HL-60 (cell line): Measurements from ENCODE around the gene CPLX1.

Experiments
- DNase-seq, 2 experiments: peaks; one replicate each; pipeline ENCODE4 v3.0.0-alpha.2; 2010 to 2020; ENCODE audit warnings: low read depth in 1 of 2, low spot score in 1 of 2
- H3K27ac ChIP-seq: fragments of 250-450 bp; sonication (Bioruptor Pico); replicated peaks from 2 replicates; pipeline ENCODE4 v1.5.1; 2020; ENCODE audit warnings: mild to moderate bottlenecking, moderate library complexity
- H3K27me3 ChIP-seq: fragments of 250-450 bp; sonication (Bioruptor Pico); 2 replicates; pipeline ENCODE4 v1.5.1; 2021; ENCODE audit warnings: mild to moderate bottlenecking, moderate library complexity; ENCODE audit not compliant: insufficient read depth, poor library complexity, severe bottlenecking
- H3K4me3 ChIP-seq: replicated peaks from 2 replicates; pipeline ENCODE4 v1.5.1; 2011; ENCODE audit warnings: mild to moderate bottlenecking, control low read depth, low read length; ENCODE audit not compliant: insufficient read depth
- GABPA ChIP-seq: IDR thresholded peaks from 2 replicates; pipeline ENCODE4 v1.6.1; 2012; ENCODE audit warnings: low read depth
- POLR2AphosphoS5 ChIP-seq: IDR thresholded peaks from 2 replicates; pipeline ENCODE4 v1.6.1; 2012; ENCODE audit warnings: low read depth
- SPI1 ChIP-seq: IDR thresholded peaks from 2 replicates; pipeline ENCODE4 v1.6.1; 2012; ENCODE audit warnings: low read depth, mild to moderate bottlenecking, borderline replicate concordance
- TF ChIP-seq, protein P1 (sequence below): IDR thresholded peaks from 2 replicates; pipeline ENCODE4 v1.6.1; 2012; ENCODE audit warnings: low read depth; ENCODE audit not compliant: insufficient replicate concordance
- TF ChIP-seq, protein P2 (sequence below): IDR thresholded peaks from one replicate; pipeline ENCODE4 v1.5.1; 2011; ENCODE audit warnings: low read length, control low read depth, inconsistent platforms; ENCODE audit not compliant: insufficient read depth

CPLX1 gene

DNA sequence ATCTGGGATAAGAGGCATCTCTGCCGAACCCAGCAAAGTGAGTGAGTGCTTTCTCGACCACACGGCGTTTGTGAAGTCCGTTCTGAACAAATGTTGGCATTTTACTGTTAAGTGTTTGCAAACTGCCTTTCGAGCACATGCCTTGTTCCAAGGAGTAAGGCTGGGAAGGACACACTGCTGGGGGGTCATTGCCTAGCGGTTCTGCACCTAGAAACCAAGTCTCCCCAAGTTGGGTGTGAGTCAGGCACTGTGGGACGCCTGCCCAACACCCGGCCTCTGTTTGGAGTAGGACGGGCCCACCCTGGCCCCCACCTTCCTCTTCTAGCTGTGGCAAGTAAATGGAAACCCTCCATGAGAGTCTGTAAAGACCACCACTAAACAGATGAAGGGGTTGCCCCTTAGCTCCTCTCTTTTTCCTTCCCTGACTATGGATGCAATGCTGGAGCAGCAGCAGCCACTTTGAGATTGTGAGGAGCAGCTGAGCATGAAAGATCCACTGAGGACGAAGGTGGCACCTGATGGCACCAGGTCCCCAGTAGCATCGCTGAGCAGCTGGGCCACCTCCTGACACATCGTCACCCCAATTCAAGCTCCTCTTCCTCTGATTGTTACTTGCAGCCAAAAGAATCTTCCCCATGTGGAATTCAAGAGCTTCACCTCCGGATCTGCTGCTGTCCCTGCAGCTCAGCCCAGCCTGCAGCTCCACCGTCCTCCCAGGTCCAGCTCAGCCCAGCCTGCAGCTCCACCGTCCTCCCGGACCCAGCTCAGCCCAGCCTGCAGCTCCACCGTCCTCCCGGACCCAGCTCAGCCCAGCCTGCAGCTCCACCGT, 6.3 kb downstream of the CPLX1 start:
- DNase-seq = no peak
- TF ChIP-seq GABPA = no peak
- TF ChIP-seq, protein P1, sequence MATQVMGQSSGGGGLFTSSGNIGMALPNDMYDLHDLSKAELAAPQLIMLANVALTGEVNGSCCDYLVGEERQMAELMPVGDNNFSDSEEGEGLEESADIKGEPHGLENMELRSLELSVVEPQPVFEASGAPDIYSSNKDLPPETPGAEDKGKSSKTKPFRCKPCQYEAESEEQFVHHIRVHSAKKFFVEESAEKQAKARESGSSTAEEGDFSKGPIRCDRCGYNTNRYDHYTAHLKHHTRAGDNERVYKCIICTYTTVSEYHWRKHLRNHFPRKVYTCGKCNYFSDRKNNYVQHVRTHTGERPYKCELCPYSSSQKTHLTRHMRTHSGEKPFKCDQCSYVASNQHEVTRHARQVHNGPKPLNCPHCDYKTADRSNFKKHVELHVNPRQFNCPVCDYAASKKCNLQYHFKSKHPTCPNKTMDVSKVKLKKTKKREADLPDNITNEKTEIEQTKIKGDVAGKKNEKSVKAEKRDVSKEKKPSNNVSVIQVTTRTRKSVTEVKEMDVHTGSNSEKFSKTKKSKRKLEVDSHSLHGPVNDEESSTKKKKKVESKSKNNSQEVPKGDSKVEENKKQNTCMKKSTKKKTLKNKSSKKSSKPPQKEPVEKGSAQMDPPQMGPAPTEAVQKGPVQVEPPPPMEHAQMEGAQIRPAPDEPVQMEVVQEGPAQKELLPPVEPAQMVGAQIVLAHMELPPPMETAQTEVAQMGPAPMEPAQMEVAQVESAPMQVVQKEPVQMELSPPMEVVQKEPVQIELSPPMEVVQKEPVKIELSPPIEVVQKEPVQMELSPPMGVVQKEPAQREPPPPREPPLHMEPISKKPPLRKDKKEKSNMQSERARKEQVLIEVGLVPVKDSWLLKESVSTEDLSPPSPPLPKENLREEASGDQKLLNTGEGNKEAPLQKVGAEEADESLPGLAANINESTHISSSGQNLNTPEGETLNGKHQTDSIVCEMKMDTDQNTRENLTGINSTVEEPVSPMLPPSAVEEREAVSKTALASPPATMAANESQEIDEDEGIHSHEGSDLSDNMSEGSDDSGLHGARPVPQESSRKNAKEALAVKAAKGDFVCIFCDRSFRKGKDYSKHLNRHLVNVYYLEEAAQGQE = no peak
- TF ChIP-seq, protein P2, sequence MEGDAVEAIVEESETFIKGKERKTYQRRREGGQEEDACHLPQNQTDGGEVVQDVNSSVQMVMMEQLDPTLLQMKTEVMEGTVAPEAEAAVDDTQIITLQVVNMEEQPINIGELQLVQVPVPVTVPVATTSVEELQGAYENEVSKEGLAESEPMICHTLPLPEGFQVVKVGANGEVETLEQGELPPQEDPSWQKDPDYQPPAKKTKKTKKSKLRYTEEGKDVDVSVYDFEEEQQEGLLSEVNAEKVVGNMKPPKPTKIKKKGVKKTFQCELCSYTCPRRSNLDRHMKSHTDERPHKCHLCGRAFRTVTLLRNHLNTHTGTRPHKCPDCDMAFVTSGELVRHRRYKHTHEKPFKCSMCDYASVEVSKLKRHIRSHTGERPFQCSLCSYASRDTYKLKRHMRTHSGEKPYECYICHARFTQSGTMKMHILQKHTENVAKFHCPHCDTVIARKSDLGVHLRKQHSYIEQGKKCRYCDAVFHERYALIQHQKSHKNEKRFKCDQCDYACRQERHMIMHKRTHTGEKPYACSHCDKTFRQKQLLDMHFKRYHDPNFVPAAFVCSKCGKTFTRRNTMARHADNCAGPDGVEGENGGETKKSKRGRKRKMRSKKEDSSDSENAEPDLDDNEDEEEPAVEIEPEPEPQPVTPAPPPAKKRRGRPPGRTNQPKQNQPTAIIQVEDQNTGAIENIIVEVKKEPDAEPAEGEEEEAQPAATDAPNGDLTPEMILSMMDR = no peak
- no peak for TF ChIP-seq POLR2AphosphoS5
- no peak for TF ChIP-seq SPI1
- Histone ChIP-seq H3K4me3 (no peak overlapping the region), H3K27me3 (peaks cover 18% of the 10 kb centered on the region), H3K27ac (no peak overlapping the region)

DNA sequence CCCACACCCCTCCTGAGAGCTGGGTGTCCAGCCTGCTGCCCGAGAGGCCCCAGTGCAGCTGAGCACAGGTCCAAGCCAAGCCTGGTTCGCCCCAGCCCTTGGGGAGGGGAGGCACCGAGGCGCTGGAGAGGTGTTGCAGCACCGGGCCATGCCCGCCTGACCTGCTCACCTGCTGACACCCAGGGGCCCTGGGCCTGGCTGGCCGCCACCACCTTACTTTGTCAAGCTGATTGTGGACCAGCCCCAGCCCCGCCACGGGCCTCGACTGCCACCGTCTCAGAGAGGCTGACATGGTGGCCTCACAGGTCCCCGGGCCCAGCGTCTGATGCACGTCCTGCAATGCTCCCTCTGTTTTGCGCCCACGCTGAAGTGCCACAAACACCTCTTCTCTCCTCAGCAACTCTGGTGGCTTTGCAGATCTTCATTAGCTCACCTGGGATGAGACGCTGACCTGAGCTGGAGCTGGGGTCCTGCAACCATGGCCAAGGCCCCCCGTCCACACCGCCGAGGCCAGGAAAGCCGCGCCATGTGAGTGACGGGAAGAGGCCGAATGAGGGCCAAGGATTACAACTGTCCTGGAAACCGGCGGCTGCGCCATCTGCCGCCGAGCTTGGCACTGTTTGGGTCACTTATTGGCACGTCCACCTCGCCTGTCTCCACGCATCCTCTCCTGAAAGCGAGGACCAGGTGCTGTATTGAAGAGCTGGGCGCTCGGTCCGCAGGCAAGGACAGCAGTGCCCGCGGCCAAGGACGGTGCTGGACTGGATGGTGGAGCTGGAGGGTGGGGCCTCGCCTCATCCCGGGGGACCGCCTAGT, 7.6 kb downstream of the CPLX1 start:
- Histone ChIP-seq H3K27me3 (peaks cover 7% of the 10 kb centered on the region), H3K27ac (no peak overlapping the region), H3K4me3 (no peak overlapping the region)
- DNase-seq = no peak
- TF ChIP-seq GABPA (no peak), POLR2AphosphoS5 (no peak), SPI1 (no peak)
- TF ChIP-seq, protein P2 = no peak
- TF ChIP-seq, protein P1 = no peak

DNA sequence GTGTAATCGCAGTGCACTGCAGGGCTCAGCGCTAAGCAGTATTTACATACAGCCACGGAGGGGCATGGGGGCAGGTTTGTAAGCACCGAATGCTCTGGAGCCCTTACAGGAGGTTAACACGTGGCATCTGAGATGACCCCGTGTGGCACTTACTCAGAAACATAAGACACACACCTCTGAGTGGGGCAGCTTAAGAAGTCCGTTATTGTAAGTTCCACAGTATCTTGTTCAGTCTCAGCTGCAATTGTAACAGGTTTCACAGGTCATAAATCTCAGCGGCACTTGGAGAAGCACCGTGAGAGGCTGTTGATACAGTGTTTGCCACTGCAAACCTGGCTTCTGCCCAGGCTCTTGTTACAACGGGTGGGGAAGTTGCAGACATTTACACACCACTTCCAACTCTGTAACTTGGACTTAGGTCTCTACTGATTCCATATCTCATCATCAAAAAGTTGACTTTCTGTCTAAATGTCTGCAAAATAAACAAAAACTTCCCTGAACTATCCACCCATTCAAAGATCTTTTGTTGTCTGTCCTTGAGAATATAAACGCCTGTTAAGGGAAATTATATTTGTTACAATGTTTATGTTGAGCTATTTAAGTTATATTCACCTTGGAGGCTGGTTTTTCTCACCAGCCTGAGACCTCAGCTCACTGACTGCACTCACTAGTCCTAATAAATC, 10.3 kb downstream of the CPLX1 start:
- Histone ChIP-seq H3K27me3 (peaks cover 5% of the 10 kb centered on the region), H3K27ac (no peak overlapping the region), H3K4me3 (no peak overlapping the region)
- no peak for TF ChIP-seq GABPA
- TF ChIP-seq SPI1 = no peak
- TF ChIP-seq, protein P2 = no peak
- no peak for TF ChIP-seq POLR2AphosphoS5
- TF ChIP-seq, protein P1 = no peak
- no peak for DNase-seq
